Stimulated activated CD8-positive, alpha-beta memory T cell treated with anti-CD3 and anti-CD28 coated beads, Interleukin-15, amount 100 ng/mL, for 24 hours (primary cell): ENCODE measurements around the gene RNF11.

Experiments
- DNase-seq: peaks from one replicate; pipeline ENCODE4 v3.0.0-alpha.2; 2020; ENCODE audit warnings: low read depth

RNF11 gene

GRCh38 chr1:51265618-51266017 lies 29.5 kb downstream of the RNF11 start:
- DNase-seq = no peak

DNA sequence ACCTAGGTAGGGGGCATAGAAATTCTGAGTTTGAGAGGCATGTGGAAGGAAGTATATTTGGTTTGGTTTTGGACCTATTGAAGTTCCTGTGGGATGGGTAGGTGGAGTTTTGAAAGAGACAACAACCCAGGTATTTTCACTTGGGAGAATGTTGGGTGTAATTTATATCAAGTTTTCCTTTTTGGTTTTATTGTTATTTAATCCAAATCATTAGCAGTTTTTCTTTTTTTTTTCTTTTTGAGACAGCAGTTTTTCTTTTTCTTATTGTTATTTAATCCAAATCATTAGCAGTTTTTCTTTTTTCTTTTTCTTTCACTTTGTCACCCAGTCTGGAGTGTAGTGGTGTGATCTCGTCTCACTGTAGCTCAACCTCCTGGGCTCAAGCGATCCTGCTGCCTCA lies 30.1 kb downstream of the RNF11 start:
- DNase-seq = no peak

DNA sequence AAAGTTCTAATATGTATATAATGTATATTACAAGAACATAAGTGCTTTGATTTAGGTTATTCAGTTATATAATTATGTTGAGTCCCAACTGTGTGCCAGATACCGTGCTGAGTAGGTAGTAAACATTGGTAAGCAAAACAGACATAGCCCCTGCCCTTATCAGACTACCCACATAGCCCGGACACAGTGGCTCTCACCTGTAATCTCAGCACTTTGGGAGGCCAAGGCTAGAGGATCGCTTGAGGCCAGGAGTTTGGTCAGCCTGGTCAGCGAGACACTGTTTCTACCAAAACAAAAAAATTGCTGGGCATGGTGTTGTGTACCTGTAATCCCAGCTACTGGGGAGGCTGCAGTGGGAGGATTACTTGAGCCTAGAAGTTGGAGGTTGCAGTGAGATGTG lies 30.7 kb downstream of the RNF11 start:
- DNase-seq = no peak

DNA sequence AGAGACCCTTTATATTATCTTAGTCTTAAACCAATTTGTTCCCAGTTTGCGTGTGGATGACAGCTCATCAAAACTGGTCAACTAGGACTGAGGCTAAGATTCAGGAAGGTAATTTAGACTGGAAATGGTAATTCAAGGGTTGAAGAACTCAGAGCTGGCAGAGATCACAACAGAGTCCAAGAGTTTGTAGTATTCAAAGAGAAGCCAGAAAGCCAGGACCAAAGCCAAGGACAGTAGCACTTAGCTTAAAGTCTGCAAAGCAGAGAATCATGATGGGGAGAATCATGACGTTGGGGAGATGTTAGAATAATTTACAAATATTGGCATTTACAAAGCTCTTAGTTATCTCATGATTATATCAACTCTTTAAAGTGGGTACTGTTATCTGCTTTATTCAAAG lies 32.6 kb downstream of the RNF11 start:
- no peak for DNase-seq

- no peak for DNase-seq
Measured at GRCh38 chr1:51270751-51271150, 34.7 kb downstream of the RNF11 start.

DNA sequence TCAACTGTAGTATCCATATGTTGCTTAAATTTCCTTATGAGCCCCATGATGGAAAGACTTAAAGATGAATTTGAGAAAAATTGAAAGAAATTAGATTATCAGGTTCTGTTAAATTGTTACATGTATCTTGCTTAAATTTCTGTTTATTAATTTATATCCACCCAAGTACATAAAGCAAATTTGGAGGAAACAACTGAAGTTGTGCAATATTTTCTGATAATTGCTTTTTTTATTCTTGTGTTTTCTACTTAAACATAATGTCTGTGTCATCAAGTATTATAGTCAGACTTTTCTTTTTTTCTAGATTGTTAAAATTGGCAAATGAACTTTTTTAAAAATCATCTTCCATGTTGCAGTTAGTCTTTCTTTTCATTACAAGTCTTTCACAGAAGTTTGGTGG lies 36.8 kb downstream of the RNF11 start:
- DNase-seq = no peak

GRCh38 chr1:51274676-51275075 lies 38.6 kb downstream of the RNF11 start:
- no peak for DNase-seq

DNA sequence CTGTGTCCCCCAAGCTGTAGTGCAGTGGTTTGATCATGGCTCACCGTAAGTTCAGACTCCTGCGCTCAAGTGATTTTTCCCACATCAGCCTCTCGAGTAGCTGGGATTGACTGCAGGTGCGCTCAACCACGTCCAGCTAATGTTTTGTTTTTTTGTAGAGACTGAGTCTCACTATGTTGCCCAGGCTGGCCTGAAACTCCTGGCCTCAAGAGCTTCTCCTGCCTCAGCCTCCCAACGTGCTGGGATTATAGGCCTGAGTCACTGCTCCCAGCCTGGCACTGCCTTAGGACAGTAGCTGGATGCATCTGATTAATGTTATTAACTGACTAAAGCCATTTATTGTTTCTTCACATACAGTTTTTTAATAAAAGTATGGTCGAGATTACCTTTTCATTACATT lies 40.2 kb downstream of the RNF11 start:
- no peak for DNase-seq

GRCh38 chr1:51280321-51280978 lies 44.4 kb downstream of the RNF11 start:
- no peak for DNase-seq

DNA sequence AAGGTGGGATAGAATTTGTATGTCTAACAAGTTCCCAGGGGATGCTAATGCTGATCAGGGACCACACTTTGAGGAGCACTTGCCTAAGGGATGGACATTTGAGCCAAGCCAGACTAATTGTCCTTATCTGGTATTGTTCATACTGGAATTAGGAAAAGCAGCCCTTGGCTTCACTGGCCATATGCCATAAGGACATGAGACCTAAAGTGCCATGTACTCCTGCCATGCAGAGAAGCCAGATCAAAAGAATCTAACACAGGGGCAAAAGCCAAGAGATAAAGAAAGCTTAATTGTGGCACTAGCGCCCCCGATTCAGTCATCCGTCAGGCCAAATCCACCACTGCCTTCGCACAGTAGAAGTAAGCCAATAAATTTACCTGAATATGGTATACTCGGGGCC lies 45.7 kb downstream of the RNF11 start:
- DNase-seq = no peak

- no peak for DNase-seq
Measured at GRCh38 chr1:51282605-51283004, 46.5 kb downstream of the RNF11 start.

DNA sequence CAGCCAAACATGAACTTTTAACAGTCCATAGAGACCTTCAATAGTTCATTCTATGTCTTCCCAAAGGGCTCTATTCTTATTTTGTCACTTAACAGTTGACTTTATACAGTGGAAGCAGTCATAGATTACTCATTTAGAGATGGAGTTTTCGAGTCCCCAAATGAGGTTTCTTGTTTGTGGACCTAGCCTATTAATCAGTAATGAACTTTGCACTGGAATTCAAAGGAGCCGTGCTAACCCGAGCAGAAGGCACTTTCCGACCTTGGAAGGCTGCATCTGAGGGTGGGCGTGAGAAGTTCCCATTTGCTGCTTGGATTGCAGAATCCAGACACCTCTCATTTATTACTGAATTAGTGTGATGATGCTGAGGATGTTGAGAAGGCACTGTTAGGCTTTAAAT lies 47.9 kb downstream of the RNF11 start:
- DNase-seq = no peak

GRCh38 chr1:51284487-51284954 lies 48.4 kb downstream of the RNF11 start:
- no peak for DNase-seq

GRCh38 chr1:51285055-51285454 lies 49.0 kb downstream of the RNF11 start:
- DNase-seq = no peak

GRCh38 chr1:51287966-51288365 lies 51.9 kb downstream of the RNF11 start:
- DNase-seq = no peak

- no peak for DNase-seq
Measured at GRCh38 chr1:51288578-51288977, 52.5 kb downstream of the RNF11 start.

DNA sequence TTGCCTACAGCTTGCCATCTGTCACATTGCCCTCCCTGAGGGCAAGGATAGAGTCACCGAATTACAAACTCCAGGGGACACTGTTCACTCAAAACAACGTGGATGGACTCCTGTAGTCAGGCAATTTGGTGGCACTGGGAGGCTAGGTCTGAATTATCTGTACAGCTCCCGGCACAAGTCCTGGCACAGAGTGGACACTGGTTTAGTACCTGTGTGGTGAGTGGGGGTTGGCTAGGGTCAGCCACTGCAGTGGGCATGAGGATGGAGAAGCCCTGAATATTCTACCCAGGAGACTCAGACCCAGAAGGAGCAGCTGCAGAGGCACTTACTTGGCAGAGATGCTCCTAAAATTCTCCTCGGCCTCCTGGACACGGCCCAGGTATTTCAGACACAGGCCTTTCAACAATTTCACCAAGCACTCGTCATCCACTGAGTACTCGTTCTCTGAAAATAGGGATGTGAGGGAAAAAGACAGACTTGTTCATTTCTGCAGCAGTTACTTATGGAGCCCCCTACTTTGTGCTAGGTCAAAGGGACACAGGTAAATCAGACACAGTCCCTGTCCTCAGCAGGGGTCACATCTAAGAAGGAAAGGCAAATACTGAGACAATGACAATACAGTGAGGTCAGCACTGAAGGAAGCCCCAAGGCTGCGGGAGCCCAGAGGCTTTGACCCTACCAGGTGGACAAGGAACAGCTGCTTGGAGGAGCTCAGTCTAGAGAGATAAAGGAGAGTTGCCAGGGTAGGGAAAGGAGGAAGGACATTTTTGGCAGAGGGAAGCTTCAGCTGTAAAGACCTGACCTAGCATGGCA lies 53.8 kb downstream of the RNF11 start:
- no peak for DNase-seq

GRCh38 chr1:51290489-51290847 lies 54.4 kb downstream of the RNF11 start:
- DNase-seq = no peak

GRCh38 chr1:51293898-51294515 lies 57.9 kb downstream of the RNF11 start:
- DNase-seq = no peak

- DNase-seq = no peak
Measured at GRCh38 chr1:51294566-51295184, 58.6 kb downstream of the RNF11 start.

DNA sequence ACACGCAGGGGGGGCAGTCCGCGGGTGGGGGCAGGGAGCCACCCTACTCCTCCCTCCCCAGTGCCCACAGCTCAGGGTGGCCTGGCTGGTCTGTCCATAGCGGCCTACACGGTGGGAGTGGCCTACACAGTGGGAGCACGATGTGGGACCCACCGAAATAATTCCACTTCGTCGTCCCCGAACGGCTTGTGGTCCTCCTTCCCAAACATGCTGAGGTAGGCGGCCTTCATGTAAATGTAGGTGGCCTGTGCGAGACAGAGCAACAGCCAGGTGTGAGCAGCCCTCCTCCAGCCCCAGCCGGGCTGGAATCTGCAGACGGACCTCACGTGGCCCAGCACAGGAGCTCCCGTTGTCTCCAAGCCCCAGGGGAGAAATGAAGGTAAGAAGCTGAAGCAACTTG lies 59.9 kb downstream of the RNF11 start:
- no peak for DNase-seq

DNA sequence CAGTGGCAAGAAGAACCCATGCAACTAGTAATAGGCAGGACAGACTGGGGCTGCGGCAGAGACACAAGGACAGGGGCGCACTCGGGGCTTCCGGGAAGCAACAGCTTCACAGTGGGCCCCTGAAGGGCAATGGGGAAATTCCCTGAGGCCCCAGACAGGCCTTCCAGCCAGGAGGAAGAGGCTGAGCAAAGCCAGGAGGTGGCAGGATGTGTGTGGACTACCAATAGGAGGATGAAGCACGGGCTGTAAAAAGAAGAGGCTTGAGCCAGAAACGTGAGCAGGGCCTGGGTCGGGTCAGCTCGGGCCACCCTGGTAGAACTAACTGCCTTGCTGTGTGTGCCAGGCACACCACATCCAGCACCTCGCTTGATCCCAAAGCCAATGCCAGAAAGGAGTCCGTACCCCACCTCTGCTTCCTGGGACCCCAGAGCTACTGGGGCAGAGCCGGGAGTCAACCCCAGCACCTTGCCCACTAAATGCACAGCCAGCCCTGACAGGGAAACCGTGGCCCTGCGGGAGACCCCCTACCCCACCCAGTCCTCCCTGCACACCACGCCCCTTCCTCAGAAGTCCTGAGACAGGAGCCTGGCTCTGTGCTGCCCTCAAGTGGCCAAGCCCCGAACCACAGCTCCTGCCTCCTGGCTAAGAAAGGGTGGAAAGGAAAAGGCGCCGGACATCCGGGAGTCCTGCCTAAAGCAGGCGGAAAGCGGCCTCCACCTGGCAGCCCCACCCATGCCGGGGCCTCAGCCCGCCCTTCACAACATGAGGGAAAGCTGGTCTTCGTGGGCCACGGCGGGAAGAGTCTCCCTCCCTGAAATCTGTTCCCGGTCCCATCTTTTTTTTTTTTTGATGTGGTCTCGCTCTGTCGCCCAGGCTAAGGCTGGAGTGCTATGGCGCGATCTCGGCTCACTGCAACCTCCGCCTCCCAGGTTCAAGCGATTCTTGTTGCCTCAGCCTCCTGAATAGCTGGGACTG lies 60.6 kb downstream of the RNF11 start:
- DNase-seq = peak; percentile 63
